DMS53 treated with DMSO at 0.1 percent for 48 hours (cell line): ENCODE measurements around the gene ACSBG1.

Experiments used
- DNase-seq: peaks from one replicate; lab custom pipeline; 2025; ENCODE audit not compliant: unreplicated experiment; lab: John Stamatoyannopoulos, UW

The ACSBG1 gene

DNA sequence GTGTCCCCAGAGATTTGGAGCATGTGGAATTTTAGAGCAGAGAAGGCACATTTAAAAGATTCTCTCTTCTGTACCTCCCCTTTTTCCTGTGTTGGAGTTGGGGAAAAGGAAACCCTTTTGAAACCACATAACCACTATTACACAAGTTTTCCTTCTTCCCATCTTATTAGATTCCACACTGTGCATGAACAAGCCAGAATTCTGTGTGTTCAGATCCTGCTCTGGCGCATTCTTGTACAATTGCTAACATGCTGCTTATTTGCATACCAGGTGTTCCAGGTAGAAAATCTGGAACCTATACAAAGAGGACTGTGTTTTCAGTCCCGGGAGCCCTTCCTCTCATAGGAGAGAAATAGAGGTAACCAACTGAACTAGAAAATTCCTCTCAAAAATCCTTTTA lies 100.6 kb downstream of the ACSBG1 start:
- DNase-seq: no peak

GRCh38 chr15:78131295-78132061 lies 102.9 kb downstream of the ACSBG1 start, which contains the start of gene CIB2:
TSS of gene CIB2 (minus strand) at chr15:78131445. CDS start at chr15:78131215, 230 bp downstream.
- peak; percentile 27 for DNase-seq

- peak; percentile 27 for DNase-seq
Observed at GRCh38 chr15:78130466-78131294, 103.7 kb downstream of the ACSBG1 start.

DNA sequence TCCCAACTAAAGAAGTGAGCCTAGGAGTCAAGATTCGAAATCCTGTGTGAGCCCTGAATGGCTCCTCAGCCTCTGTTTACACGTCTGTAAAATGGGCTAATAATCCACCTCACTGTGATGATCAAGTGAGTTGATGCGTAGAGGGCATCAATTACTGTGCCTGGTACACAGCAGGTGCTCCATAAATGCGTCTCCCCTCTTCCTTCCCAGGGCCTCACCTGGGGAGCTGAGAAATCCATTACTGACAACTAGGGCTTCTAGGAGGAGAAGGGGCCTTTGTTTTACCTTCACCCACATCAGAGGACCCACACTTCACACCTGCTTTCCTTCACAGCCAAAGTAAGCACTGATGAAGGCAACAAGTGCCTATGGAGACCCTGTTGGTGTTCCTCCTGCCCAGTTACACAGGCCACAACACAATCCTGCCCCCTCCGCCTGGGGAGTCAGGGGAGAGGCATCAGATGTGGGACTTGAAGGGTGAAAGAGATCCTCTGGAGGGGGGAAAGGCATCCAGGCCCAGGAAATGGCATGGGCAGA lies 104.5 kb downstream of the ACSBG1 start:
- no peak for DNase-seq

DNA sequence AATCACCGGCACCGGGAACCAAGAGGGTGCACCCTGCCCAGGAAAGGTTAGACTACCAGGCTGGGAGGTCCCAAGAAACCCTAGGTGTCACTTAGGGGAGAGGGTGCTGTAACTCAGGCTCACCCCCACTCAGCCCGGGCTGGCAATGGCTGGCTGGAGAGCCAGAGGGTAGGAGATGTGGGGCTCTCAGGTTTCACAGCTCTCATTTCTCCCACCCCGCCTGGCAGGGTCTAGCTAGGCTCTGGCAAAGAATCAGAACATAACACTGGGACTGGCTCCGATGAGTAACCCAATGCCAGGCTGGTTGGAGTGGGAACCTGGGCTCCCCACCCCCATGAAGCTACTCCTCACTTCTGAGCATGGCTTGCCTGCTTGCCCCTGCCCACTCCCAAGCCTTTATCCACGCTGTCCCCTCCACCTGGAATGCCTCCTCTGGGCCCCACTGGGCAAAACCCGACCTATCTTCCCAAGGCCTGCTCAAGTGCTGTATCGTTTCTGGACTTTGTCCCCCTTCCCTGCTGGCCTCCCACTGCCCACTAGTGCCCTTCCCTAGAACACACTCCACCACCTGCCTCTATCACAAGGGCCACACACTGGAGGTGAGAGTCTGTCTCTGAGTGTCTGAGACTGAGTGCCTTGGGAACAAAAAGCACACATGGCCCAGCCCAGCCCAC lies 105.2 kb downstream of the ACSBG1 start:
- DNase-seq: no peak

DNA sequence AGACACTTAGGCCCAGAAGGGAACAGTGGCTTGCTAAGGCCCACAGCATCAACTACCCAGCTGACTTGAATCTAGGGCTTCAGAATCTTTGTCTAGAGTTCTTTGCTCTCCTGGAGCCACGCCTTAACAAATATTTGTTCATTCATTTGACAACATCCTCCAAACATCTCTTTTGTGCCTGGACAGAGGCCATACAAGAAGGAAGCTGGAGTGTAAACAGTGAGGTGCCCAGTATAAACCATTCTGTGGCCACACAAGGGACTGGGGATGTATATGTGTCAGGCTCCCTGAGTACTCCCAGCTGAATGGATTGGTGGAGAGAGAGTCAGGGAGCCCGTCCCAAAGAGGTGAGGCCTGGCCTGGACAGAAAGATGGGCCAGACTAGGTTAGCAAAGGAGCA lies 106.5 kb downstream of the ACSBG1 start:
- peak; percentile 59 for DNase-seq

DNA sequence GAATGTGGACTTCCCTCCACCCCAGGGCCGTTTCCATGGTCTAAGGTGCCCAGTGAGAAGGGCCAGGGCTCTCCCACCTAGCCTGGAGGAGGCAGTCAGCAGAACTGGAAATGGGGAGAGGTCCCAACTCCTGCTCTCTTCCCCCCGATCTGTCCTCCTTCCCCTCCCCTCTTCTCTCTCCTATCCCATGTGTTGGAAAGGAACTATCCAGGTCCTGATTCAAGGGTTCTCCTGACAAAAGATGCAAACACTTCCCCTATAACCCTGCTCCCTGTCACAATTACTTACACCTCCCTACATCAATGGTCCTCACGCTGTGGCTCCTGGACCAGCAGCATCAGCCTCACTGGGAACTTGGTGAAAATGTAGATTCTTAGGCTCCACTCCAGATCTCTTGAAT lies 109.1 kb downstream of the ACSBG1 start:
- no peak for DNase-seq

GRCh38 chr15:78120523-78120922 lies 113.8 kb downstream of the ACSBG1 start:
- no peak for DNase-seq
